ENCODE data around the gene ACAD8.
A peak's percentile ranks its signal among the peaks of the same experiment; 100 is the strongest.

Gene ACAD8

DNA sequence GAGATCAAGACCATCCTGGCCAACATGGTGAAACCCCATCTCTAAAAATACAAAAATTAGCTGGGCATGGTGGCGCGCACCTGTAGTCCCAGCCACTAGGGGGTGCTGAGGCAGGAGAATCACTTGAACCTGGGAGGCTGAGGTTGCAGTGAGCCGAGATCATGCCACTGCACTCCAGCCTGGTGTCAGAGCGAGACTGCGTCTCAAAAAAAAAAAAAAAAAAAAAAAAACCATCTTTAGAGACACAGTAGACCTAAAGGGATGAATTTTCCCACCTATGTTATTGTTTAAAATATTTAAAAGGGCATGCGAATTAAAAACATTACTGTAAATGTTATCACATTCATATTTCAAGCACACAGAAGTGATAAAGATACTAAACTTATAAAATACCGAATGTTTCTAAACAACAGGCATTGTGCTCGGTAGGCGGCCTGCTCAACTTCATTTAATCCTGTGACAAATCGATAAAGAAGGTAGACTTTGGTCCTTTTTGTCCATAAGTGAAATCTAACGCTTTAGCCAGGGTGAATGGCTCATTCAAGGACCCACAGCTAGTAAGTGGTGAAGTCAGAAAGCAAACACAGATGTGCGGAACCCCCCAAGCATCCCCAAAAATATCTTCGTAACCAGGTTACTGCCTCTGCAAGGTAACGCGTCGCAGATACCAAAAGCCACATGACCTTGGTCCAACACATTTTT is 45.7 kb upstream of the ACAD8 start:
- Histone ChIP-seq H2AFZ (ENCODE audit: low read length) (no peak overlapping the region), H3K4me1 (ENCODE audit: low read length) (no peaks in the 10 kb centered on the region), H3K27ac (ENCODE audit: low read length) (no peak overlapping the region), H3K79me2 (ENCODE audit: low read length) (peaks cover 62% of the 10 kb centered on the region), H3K9me3 (replicated peaks; ENCODE audit: insufficient read depth, low read length) (no peaks in the 10 kb centered on the region), H3K4me2 (ENCODE audit: low read depth, low read length) (no peak overlapping the region), H3K27me3 (replicated peaks; ENCODE audit: insufficient read depth, low read length) (no peaks in the 10 kb centered on the region), H4K20me1 (ENCODE audit: insufficient read depth, low read length) (peaks cover 9% of the 10 kb centered on the region; the same call in 1 of the 2 replicates), H3F3A (ENCODE audit: insufficient read depth, low read length) (no peaks in the 10 kb centered on the region; the same call in 1 of the 2 replicates), H3K9me2 (replicated peaks; ENCODE audit: insufficient read depth, low read length) (no peaks in the 10 kb centered on the region), H3K4me3 (ENCODE audit: low read length) (no peak overlapping the region), H3K36me3 (replicated peaks; ENCODE audit: insufficient read depth, low read length) (peaks cover 43% of the 10 kb centered on the region), H3K9ac (ENCODE audit: low read length) (no peak overlapping the region)
- TF ChIP-seq, protein P1, sequence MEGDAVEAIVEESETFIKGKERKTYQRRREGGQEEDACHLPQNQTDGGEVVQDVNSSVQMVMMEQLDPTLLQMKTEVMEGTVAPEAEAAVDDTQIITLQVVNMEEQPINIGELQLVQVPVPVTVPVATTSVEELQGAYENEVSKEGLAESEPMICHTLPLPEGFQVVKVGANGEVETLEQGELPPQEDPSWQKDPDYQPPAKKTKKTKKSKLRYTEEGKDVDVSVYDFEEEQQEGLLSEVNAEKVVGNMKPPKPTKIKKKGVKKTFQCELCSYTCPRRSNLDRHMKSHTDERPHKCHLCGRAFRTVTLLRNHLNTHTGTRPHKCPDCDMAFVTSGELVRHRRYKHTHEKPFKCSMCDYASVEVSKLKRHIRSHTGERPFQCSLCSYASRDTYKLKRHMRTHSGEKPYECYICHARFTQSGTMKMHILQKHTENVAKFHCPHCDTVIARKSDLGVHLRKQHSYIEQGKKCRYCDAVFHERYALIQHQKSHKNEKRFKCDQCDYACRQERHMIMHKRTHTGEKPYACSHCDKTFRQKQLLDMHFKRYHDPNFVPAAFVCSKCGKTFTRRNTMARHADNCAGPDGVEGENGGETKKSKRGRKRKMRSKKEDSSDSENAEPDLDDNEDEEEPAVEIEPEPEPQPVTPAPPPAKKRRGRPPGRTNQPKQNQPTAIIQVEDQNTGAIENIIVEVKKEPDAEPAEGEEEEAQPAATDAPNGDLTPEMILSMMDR (IDR thresholded peaks at IDR 0.05; ENCODE audit: low read length), result peak; percentile 55
- no peak for TF ChIP-seq EZH2phosphoT487 (IDR thresholded peaks at IDR 0.05; ENCODE audit: low read length)
- no peak for DNase-seq

DNA sequence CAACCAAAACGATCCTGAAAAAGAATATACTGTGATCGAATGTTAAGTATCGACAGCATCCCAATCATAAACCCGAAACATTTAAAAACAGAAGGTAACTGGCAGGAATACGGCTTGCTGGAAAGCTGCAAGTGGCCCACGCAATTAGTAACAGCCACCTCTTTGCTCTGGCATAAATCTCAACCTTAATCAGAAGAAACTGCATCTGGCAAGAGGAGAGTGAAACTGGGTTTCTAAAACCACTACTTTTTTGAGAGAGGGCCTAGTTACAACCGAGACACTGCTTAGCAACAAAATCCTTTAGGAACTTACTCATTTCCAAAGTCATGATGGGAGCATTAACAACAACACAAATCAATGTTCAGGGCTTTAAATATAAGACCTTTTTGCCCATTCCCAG is 37.5 kb upstream of the ACAD8 start:
- Histone ChIP-seq H3K4me3 (ENCODE audit: low read length) (no peak overlapping the region), H3K27me3 (replicated peaks; ENCODE audit: insufficient read depth, low read length) (no peaks in the 10 kb centered on the region), H3K9me3 (replicated peaks; ENCODE audit: insufficient read depth, low read length) (no peaks in the 10 kb centered on the region), H2AFZ (ENCODE audit: low read length) (no peak overlapping the region), H3K4me1 (ENCODE audit: low read length) (peaks cover 11% of the 10 kb centered on the region), H3K27ac (ENCODE audit: low read length) (peak overlapping the region; percentile 22; the same call in 1 of the 2 replicates), H3K9me2 (replicated peaks; ENCODE audit: insufficient read depth, low read length) (no peaks in the 10 kb centered on the region), H3K36me3 (replicated peaks; ENCODE audit: insufficient read depth, low read length) (no peaks in the 10 kb centered on the region; the same call in 1 of the 2 replicates), H3F3A (ENCODE audit: insufficient read depth, low read length) (no peaks in the 10 kb centered on the region; the same call in 1 of the 2 replicates), H4K20me1 (ENCODE audit: insufficient read depth, low read length) (peaks cover 24% of the 10 kb centered on the region; the same call in 1 of the 2 replicates), H3K4me2 (ENCODE audit: low read depth, low read length) (peak overlapping the region; percentile 0; the same call in 1 of the 2 replicates), H3K79me2 (ENCODE audit: low read length) (peaks cover 97% of the 10 kb centered on the region), H3K9ac (ENCODE audit: low read length) (no peak overlapping the region)
- peak; percentile 11 for DNase-seq
- TF ChIP-seq EZH2 (optimal IDR thresholded peaks at IDR 0.05; ENCODE audit: low read depth, low read length) (no peak), EZH2phosphoT487 (IDR thresholded peaks at IDR 0.05; ENCODE audit: low read length) (no peak)
- TF ChIP-seq, protein P1 (IDR thresholded peaks at IDR 0.05; ENCODE audit: low read length), result no peak

DNA sequence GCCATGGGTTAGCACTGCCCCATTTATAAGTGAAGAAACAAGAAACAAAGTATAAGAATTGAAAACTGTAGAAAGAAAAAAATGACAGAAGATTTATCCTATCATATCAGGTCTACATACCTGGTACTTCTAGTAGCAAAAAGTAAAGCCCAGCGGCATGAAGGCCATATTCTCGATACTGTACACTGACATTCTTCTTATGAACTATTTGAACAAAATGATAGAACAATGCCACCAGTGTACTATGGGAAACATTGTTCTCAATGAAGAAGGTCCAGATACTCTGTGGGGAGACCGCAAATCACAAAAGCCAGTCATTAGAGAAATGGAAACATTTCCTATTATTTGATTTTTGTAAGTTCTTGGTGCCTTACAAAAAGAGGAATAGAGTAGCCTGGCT is 36.6 kb upstream of the ACAD8 start:
- no peak overlapping the region for H3K9ac ChIP-seq (ENCODE audit: low read length)
- H3K9me2 ChIP-seq (replicated peaks; ENCODE audit: insufficient read depth, low read length), result no peaks in the 10 kb centered on the region
- no peaks in the 10 kb centered on the region for H3K27me3 ChIP-seq (replicated peaks; ENCODE audit: insufficient read depth, low read length)
- no peak overlapping the region for H3K4me2 ChIP-seq (ENCODE audit: low read depth, low read length)
- no peaks in the 10 kb centered on the region; the same call in 1 of the 2 replicates for H3F3A ChIP-seq (ENCODE audit: insufficient read depth, low read length)
- no peaks in the 10 kb centered on the region for H3K9me3 ChIP-seq (replicated peaks; ENCODE audit: insufficient read depth, low read length)
- H2AFZ ChIP-seq (ENCODE audit: low read length), result no peak overlapping the region
- H3K4me3 ChIP-seq (ENCODE audit: low read length), result no peak overlapping the region
- H3K36me3 ChIP-seq (replicated peaks; ENCODE audit: insufficient read depth, low read length), result no peaks in the 10 kb centered on the region; the same call in 1 of the 2 replicates
- no peak for DNase-seq
- H3K4me1 ChIP-seq (ENCODE audit: low read length), result peaks cover 14% of the 10 kb centered on the region
- no peak overlapping the region for H3K27ac ChIP-seq (ENCODE audit: low read length)
- TF ChIP-seq EZH2 (optimal IDR thresholded peaks at IDR 0.05; ENCODE audit: low read depth, low read length) (no peak), EZH2phosphoT487 (IDR thresholded peaks at IDR 0.05; ENCODE audit: low read length) (no peak)
- TF ChIP-seq, protein P1 (IDR thresholded peaks at IDR 0.05; ENCODE audit: low read length), result no peak
- peaks cover 97% of the 10 kb centered on the region for H3K79me2 ChIP-seq (ENCODE audit: low read length)
- H4K20me1 ChIP-seq (ENCODE audit: insufficient read depth, low read length), result peaks cover 22% of the 10 kb centered on the region; the same call in 1 of the 2 replicates

All from MM.1S (cell line).